ENCODE results near the gene POGK.

The POGK gene

GRCh38 chr1:166840309-166841274 is 1.3 kb downstream of the POGK start:
- peak overlapping the region; percentile 80 for H3K4me3 Mint-ChIP-seq
- peaks cover 67% of the 10 kb centered on the region for H3K4me1 Mint-ChIP-seq (ENCODE audit: low read depth)
- intact Hi-C loops (cut with micrococcal nuclease) = no loop called here
- no peaks in the 10 kb centered on the region for H3K27me3 Mint-ChIP-seq
- peaks cover 56% of the 10 kb centered on the region for H3K36me3 Mint-ChIP-seq (ENCODE audit: low read depth)
- H3K27ac Mint-ChIP-seq = peak overlapping the region; percentile 98
- H3K9me3 Mint-ChIP-seq = no peaks in the 10 kb centered on the region

GRCh38 chr1:166843322-166843721 is 4.0 kb downstream of the POGK start:
- Mint-ChIP-seq H3K36me3 (ENCODE audit: low read depth) (peaks cover 83% of the 10 kb centered on the region), H3K9me3 (no peaks in the 10 kb centered on the region), H3K27ac (no peak overlapping the region), H3K4me1 (ENCODE audit: low read depth) (peaks cover 72% of the 10 kb centered on the region), H3K4me3 (no peak overlapping the region), H3K27me3 (no peaks in the 10 kb centered on the region)
- intact Hi-C loops (cut with micrococcal nuclease) = no loop called here

GRCh38 chr1:166843769-166844596 is 4.7 kb downstream of the POGK start:
- intact Hi-C loops (cut with micrococcal nuclease) = no loop called here
- H3K27ac Mint-ChIP-seq = peak overlapping the region; percentile 10
- H3K4me1 Mint-ChIP-seq (ENCODE audit: low read depth) = peaks cover 65% of the 10 kb centered on the region
- H3K9me3 Mint-ChIP-seq = no peaks in the 10 kb centered on the region
- H3K27me3 Mint-ChIP-seq = no peaks in the 10 kb centered on the region
- H3K4me3 Mint-ChIP-seq = no peak overlapping the region
- H3K36me3 Mint-ChIP-seq (ENCODE audit: low read depth) = peaks cover 90% of the 10 kb centered on the region

GRCh38 chr1:166844791-166845190 is 5.5 kb downstream of the POGK start:
- Mint-ChIP-seq H3K36me3 (ENCODE audit: low read depth) (peaks cover 98% of the 10 kb centered on the region), H3K9me3 (no peaks in the 10 kb centered on the region), H3K4me1 (ENCODE audit: low read depth) (peaks cover 64% of the 10 kb centered on the region), H3K27me3 (no peaks in the 10 kb centered on the region), H3K27ac (peak overlapping the region; percentile 10), H3K4me3 (no peak overlapping the region)
- intact Hi-C loops (cut with micrococcal nuclease) = no loop called here

GRCh38 chr1:166848193-166848592 is 8.9 kb downstream of the POGK start:
- Mint-ChIP-seq H3K4me1 (ENCODE audit: low read depth) (peaks cover 33% of the 10 kb centered on the region), H3K4me3 (no peak overlapping the region), H3K27me3 (no peaks in the 10 kb centered on the region), H3K36me3 (ENCODE audit: low read depth) (peaks cover 99% of the 10 kb centered on the region), H3K27ac (no peak overlapping the region), H3K9me3 (no peaks in the 10 kb centered on the region)
- intact Hi-C loops (cut with micrococcal nuclease) = no loop called here

- Mint-ChIP-seq H3K4me1 (ENCODE audit: low read depth) (peaks cover 25% of the 10 kb centered on the region), H3K36me3 (ENCODE audit: low read depth) (peaks cover 99% of the 10 kb centered on the region), H3K4me3 (no peak overlapping the region), H3K9me3 (no peaks in the 10 kb centered on the region), H3K27ac (no peak overlapping the region), H3K27me3 (no peaks in the 10 kb centered on the region)
- intact Hi-C loops (cut with micrococcal nuclease) = no loop called here
Observed at GRCh38 chr1:166849135-166849534, 9.9 kb downstream of the POGK start.

GRCh38 chr1:166852918-166853317 is 13.6 kb downstream of the POGK start:
- no peaks in the 10 kb centered on the region for H3K27me3 Mint-ChIP-seq
- no peak overlapping the region for H3K4me3 Mint-ChIP-seq
- H3K4me1 Mint-ChIP-seq (ENCODE audit: low read depth) = no peaks in the 10 kb centered on the region
- H3K9me3 Mint-ChIP-seq = no peaks in the 10 kb centered on the region
- intact Hi-C loops (cut with micrococcal nuclease) = no loop called here
- peaks cover 95% of the 10 kb centered on the region for H3K36me3 Mint-ChIP-seq (ENCODE audit: low read depth)
- H3K27ac Mint-ChIP-seq = no peak overlapping the region

- Mint-ChIP-seq H3K36me3 (ENCODE audit: low read depth) (peaks cover 93% of the 10 kb centered on the region), H3K4me3 (no peak overlapping the region), H3K4me1 (ENCODE audit: low read depth) (no peaks in the 10 kb centered on the region), H3K9me3 (no peaks in the 10 kb centered on the region), H3K27me3 (no peaks in the 10 kb centered on the region), H3K27ac (no peak overlapping the region)
- intact Hi-C loops (cut with micrococcal nuclease) = no loop called here
Observed at GRCh38 chr1:166855558-166855957, 16.3 kb downstream of the POGK start.

GRCh38 chr1:166857995-166858394 is 18.7 kb downstream of the POGK start:
- intact Hi-C loops (cut with micrococcal nuclease) = no loop called here
- no peak overlapping the region for H3K4me3 Mint-ChIP-seq
- peaks cover 90% of the 10 kb centered on the region for H3K36me3 Mint-ChIP-seq (ENCODE audit: low read depth)
- no peaks in the 10 kb centered on the region for H3K9me3 Mint-ChIP-seq
- H3K4me1 Mint-ChIP-seq (ENCODE audit: low read depth) = no peaks in the 10 kb centered on the region
- H3K27ac Mint-ChIP-seq = no peak overlapping the region
- H3K27me3 Mint-ChIP-seq = no peaks in the 10 kb centered on the region

GRCh38 chr1:166858726-166859419 is 19.6 kb downstream of the POGK start:
- peaks cover 90% of the 10 kb centered on the region for H3K36me3 Mint-ChIP-seq (ENCODE audit: low read depth)
- H3K4me1 Mint-ChIP-seq (ENCODE audit: low read depth) = no peaks in the 10 kb centered on the region
- H3K9me3 Mint-ChIP-seq = no peaks in the 10 kb centered on the region
- intact Hi-C loops (cut with micrococcal nuclease) = no loop called here
- no peak overlapping the region for H3K4me3 Mint-ChIP-seq
- H3K27ac Mint-ChIP-seq = no peak overlapping the region
- H3K27me3 Mint-ChIP-seq = no peaks in the 10 kb centered on the region

GRCh38 chr1:166859597-166859996 is 20.3 kb downstream of the POGK start:
- no peaks in the 10 kb centered on the region for H3K9me3 Mint-ChIP-seq
- H3K4me3 Mint-ChIP-seq = no peak overlapping the region
- H3K36me3 Mint-ChIP-seq (ENCODE audit: low read depth) = peaks cover 90% of the 10 kb centered on the region
- no peak overlapping the region for H3K27ac Mint-ChIP-seq
- no peaks in the 10 kb centered on the region for H3K27me3 Mint-ChIP-seq
- no peaks in the 10 kb centered on the region for H3K4me1 Mint-ChIP-seq (ENCODE audit: low read depth)
- intact Hi-C loops (cut with micrococcal nuclease) = no loop called here

GRCh38 chr1:166865926-166866325 is 26.7 kb downstream of the POGK start:
- Mint-ChIP-seq H3K9me3 (no peaks in the 10 kb centered on the region), H3K36me3 (ENCODE audit: low read depth) (peaks cover 73% of the 10 kb centered on the region), H3K4me1 (ENCODE audit: low read depth) (no peaks in the 10 kb centered on the region), H3K4me3 (no peak overlapping the region), H3K27ac (no peak overlapping the region), H3K27me3 (no peaks in the 10 kb centered on the region)
- intact Hi-C loops (cut with micrococcal nuclease) = no loop called here

GRCh38 chr1:166868639-166869038 is 29.4 kb downstream of the POGK start:
- intact Hi-C loops (cut with micrococcal nuclease) = no loop called here
- Mint-ChIP-seq H3K27ac (no peak overlapping the region), H3K4me3 (no peak overlapping the region), H3K36me3 (ENCODE audit: low read depth) (peaks cover 50% of the 10 kb centered on the region), H3K27me3 (no peaks in the 10 kb centered on the region), H3K9me3 (no peaks in the 10 kb centered on the region), H3K4me1 (ENCODE audit: low read depth) (peaks cover 12% of the 10 kb centered on the region)
